ENCODE results near the gene WDR62.

Gene WDR62

GRCh38 chr19:36149673-36150406, 95.1 kb downstream of the WDR62 start:
- no peak overlapping the region for H3K9ac ChIP-seq (ENCODE audit: low read depth, low read length)
- H3K4me1 ChIP-seq (ENCODE audit: control insufficient read depth, insufficient read depth, low read length), result no peaks in the 10 kb centered on the region
- no peaks in the 10 kb centered on the region for H3K27me3 ChIP-seq (ENCODE audit: control insufficient read depth, insufficient read depth, low read length)
- H3K9me3 ChIP-seq (ENCODE audit: control insufficient read depth, insufficient read depth, low read length), result no peaks in the 10 kb centered on the region
- no peak overlapping the region for H3K27ac ChIP-seq (ENCODE audit: low read depth, low read length)
- peaks cover 68% of the 10 kb centered on the region for H3K36me3 ChIP-seq (ENCODE audit: control insufficient read depth, insufficient read depth, low read length)
- no peak overlapping the region for H3K4me3 ChIP-seq (ENCODE audit: low read depth, low read length)

DNA sequence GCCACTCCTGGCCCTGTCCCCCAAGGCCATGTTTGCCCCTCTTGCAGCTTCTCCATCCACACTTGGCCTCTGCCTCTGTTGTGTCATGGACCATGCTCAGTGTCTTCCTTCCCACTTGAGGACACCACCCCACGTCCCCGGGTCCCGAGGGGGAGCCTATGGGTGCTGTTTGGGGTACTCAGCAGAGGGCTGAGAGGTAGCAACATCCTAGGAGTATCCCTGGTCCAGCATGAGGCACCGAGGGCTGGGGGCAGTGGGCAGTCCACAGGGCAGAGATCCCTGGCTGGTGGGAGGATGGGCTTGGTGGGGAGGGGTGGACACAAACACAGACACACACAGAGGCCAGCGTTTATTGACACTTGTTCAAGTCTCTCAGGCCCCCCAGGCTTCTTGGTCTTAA, 95.9 kb downstream of the WDR62 start:
- H3K4me1 ChIP-seq (ENCODE audit: control insufficient read depth, insufficient read depth, low read length), result no peaks in the 10 kb centered on the region
- H3K4me3 ChIP-seq (ENCODE audit: low read depth, low read length), result no peak overlapping the region
- H3K9ac ChIP-seq (ENCODE audit: low read depth, low read length), result no peak overlapping the region
- H3K36me3 ChIP-seq (ENCODE audit: control insufficient read depth, insufficient read depth, low read length), result peaks cover 62% of the 10 kb centered on the region
- no peak overlapping the region for H3K27ac ChIP-seq (ENCODE audit: low read depth, low read length)
- no peaks in the 10 kb centered on the region for H3K27me3 ChIP-seq (ENCODE audit: control insufficient read depth, insufficient read depth, low read length)
- no peaks in the 10 kb centered on the region for H3K9me3 ChIP-seq (ENCODE audit: control insufficient read depth, insufficient read depth, low read length)

GRCh38 chr19:36151144-36152018, 96.7 kb downstream of the WDR62 start:
- H3K4me3 ChIP-seq (ENCODE audit: low read depth, low read length), result no peak overlapping the region

DNA sequence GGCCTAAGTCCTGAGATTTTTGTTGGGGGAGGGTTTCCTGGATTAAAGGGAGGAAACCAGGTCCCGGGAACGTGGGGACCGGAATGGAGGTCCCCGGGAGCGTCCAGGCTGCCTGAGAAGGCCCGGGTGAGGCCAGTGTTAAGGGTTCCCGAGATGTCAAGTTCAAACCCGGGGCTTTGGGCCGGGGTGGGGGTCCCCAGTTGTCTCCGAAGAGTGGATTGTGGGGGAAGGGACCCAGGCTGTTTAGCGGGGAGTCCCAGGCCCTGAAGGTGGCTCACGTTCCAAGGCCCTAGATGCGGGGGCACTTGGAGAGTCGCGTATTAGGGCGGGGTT, 97.3 kb downstream of the WDR62 start:
- Histone ChIP-seq H3K9me3 (ENCODE audit: control insufficient read depth, insufficient read depth, low read length) (no peaks in the 10 kb centered on the region), H3K4me1 (ENCODE audit: control insufficient read depth, insufficient read depth, low read length) (no peaks in the 10 kb centered on the region), H3K27me3 (ENCODE audit: control insufficient read depth, insufficient read depth, low read length) (no peaks in the 10 kb centered on the region), H3K4me3 (ENCODE audit: low read depth, low read length) (no peak overlapping the region), H3K36me3 (ENCODE audit: control insufficient read depth, insufficient read depth, low read length) (peaks cover 48% of the 10 kb centered on the region), H3K9ac (ENCODE audit: low read depth, low read length) (no peak overlapping the region), H3K27ac (ENCODE audit: low read depth, low read length) (no peak overlapping the region)

More at GRCh38 chr19:36151144-36152018, 96.7 kb downstream of the WDR62 start:
- Histone ChIP-seq H3K9me3 (ENCODE audit: control insufficient read depth, insufficient read depth, low read length) (no peaks in the 10 kb centered on the region), H3K36me3 (ENCODE audit: control insufficient read depth, insufficient read depth, low read length) (peaks cover 54% of the 10 kb centered on the region), H3K27me3 (ENCODE audit: control insufficient read depth, insufficient read depth, low read length) (no peaks in the 10 kb centered on the region), H3K4me1 (ENCODE audit: control insufficient read depth, insufficient read depth, low read length) (no peaks in the 10 kb centered on the region), H3K27ac (ENCODE audit: low read depth, low read length) (no peak overlapping the region), H3K9ac (ENCODE audit: low read depth, low read length) (no peak overlapping the region)

GRCh38 chr19:36152352-36153091, 97.8 kb downstream of the WDR62 start, which contains the start of gene COX7A1:
COX7A1 (minus strand) TSS chr19:36152447; CDS start chr19:36152407, 40 bp downstream.
- Histone ChIP-seq H3K9me3 (ENCODE audit: control insufficient read depth, insufficient read depth, low read length) (no peaks in the 10 kb centered on the region), H3K9ac (ENCODE audit: low read depth, low read length) (no peak within 1 kb of the TSS), H3K27ac (ENCODE audit: low read depth, low read length) (no peak within 1 kb of the TSS), H3K27me3 (ENCODE audit: control insufficient read depth, insufficient read depth, low read length) (no peaks in the 10 kb centered on the region), H3K4me3 (ENCODE audit: low read depth, low read length) (no peak within 1 kb of the TSS), H3K4me1 (ENCODE audit: control insufficient read depth, insufficient read depth, low read length) (no peaks in the 10 kb centered on the region), H3K36me3 (ENCODE audit: control insufficient read depth, insufficient read depth, low read length) (peaks cover 45% of the 10 kb centered on the region)

GRCh38 chr19:36153126-36153525, 98.4 kb downstream of the WDR62 start:
- Histone ChIP-seq H3K9ac (ENCODE audit: low read depth, low read length) (no peak overlapping the region), H3K9me3 (ENCODE audit: control insufficient read depth, insufficient read depth, low read length) (no peaks in the 10 kb centered on the region), H3K4me1 (ENCODE audit: control insufficient read depth, insufficient read depth, low read length) (no peaks in the 10 kb centered on the region), H3K27me3 (ENCODE audit: control insufficient read depth, insufficient read depth, low read length) (no peaks in the 10 kb centered on the region), H3K36me3 (ENCODE audit: control insufficient read depth, insufficient read depth, low read length) (peaks cover 39% of the 10 kb centered on the region), H3K4me3 (ENCODE audit: low read depth, low read length) (no peak overlapping the region), H3K27ac (ENCODE audit: low read depth, low read length) (no peak overlapping the region)
